ENCODE measurements around the gene FGFR2. TPM values are rescaled to one million over a fixed set of nuclear protein-coding genes. Genes with fewer than 3 reads are reported as not detected.
A peak's percentile ranks its signal among the peaks of the same experiment; 100 is the strongest.

The FGFR2 gene
- total RNA-seq, 4 donors from 2014 or later, result 8.4 to 16.5 (median 9.2) TPM

DNA sequence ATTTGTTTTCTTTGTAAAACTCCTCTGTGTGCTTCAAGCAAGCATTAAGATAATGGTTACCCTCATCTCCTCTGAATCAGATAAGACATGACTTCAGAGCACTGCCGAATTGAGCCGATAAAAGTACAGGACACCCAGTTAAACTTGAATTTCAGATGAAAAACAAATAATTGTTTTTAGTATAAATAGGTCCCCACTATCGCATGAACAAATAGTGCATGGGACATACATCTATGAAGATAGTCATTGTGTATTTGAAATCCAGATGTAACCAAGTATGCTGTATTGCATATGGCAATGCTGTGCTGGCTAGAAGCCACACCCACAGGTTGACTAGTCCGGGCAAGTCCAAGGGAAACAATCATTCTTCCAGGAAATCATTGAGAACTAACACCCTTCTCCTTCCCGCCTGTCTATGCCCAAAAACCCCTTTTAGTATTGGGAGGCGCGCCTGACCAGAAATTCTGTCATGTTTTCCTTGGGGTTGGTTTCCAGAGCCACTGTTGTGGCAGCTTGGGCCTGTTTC lies 12.6 kb upstream of the FGFR2 start:
- Histone ChIP-seq H3K4me1 (peaks cover 0 to 8% (median 0%) of the 10 kb centered on the region in 4 donors), H3K9me3 (no peaks in the 10 kb centered on the region), H3K4me3 (no peak overlapping the region), H3K36me3 (no peaks in the 10 kb centered on the region), H3K27me3 (peaks cover 0 to 12% of the 10 kb centered on the region in 2 donors), H3K27ac (no peak overlapping the region)
- 90% methylated on average over 7 of the region's 7 CpGs for WGBS, 2 donors
- DNase-seq (ENCODE audit: low spot score in 2 of 2), result no peak
- TF ChIP-seq CTCF (IDR thresholded peaks at IDR 0.05) (no peak), POLR2A (IDR thresholded peaks at IDR 0.05) (no peak), EP300 (IDR thresholded peaks at IDR 0.05) (no peak)

- no peak for TF ChIP-seq CTCF (IDR thresholded peaks at IDR 0.05)
- TF ChIP-seq POLR2A (IDR thresholded peaks at IDR 0.05), result no peak
- TF ChIP-seq EP300 (IDR thresholded peaks at IDR 0.05), result no peak
- H3K4me1 ChIP-seq, result peaks cover 0 to 8% (median 0%) of the 10 kb centered on the region in 4 donors
- no peaks in the 10 kb centered on the region for H3K9me3 ChIP-seq
- WGBS, 2 donors, result 81 to 82% methylated on average over 17 of the region's 17 CpGs
- H3K36me3 ChIP-seq, result no peaks in the 10 kb centered on the region
- DNase-seq (ENCODE audit: low spot score in 2 of 2), result no peak
- peaks cover 0 to 12% of the 10 kb centered on the region in 2 donors for H3K27me3 ChIP-seq
- no peak overlapping the region for H3K4me3 ChIP-seq
- H3K27ac ChIP-seq, result no peak overlapping the region
Measured at GRCh38 chr10:121609426-121610380, 11.5 kb upstream of the FGFR2 start.

DNA sequence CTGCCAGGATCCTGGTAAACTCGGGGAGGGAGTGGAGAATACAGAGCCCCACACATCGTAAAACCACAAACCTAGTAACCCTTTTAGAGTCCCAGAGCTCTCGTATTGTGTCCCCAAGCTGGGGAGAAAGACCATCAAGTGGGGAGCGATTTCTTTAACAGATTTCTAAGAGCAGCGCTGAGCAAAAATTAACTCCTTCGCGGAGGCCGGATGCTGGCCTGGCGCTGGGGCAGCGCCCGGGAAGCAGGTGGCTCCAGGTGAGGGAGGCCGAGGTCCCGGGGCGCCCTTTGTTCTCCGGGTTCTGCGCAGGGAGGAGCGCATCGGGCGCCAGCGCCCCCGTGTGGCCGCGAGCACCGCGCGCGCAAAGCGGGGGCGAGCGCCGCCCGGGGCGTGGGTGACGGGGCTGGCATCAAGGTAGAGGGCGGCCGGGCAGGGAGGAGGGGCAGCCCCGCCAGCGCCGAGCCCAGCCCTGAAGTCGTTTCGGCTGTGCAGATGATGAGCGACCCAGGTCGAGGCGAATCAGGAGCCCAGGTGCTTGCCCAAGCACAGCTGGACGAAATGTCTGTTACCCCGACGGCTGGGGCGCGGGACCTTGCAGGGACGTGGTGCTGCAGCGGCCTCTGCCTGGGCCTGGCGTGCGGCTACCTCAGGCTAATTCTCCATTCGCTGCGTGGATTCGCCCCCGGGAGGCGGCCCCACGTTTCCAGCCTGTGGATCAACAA lies 10.4 kb upstream of the FGFR2 start:
- no peak for DNase-seq (ENCODE audit: low spot score in 2 of 2)
- TF ChIP-seq EP300 (IDR thresholded peaks at IDR 0.05) (no peak), CTCF (IDR thresholded peaks at IDR 0.05) (peak; percentile 74 to 94 (median 81))
- Histone ChIP-seq H3K27ac (no peak overlapping the region), H3K4me3 (peak overlapping the region in 1 of 4 donors; percentile 38), H3K4me1 (peaks cover 0 to 8% (median 0%) of the 10 kb centered on the region in 4 donors), H3K36me3 (no peaks in the 10 kb centered on the region), H3K9me3 (no peaks in the 10 kb centered on the region), H3K27me3 (peaks cover 0 to 12% of the 10 kb centered on the region in 2 donors)
- WGBS, 2 donors, result 7 to 15% methylated on average over 34 to 35 of the region's 59 CpGs

DNA sequence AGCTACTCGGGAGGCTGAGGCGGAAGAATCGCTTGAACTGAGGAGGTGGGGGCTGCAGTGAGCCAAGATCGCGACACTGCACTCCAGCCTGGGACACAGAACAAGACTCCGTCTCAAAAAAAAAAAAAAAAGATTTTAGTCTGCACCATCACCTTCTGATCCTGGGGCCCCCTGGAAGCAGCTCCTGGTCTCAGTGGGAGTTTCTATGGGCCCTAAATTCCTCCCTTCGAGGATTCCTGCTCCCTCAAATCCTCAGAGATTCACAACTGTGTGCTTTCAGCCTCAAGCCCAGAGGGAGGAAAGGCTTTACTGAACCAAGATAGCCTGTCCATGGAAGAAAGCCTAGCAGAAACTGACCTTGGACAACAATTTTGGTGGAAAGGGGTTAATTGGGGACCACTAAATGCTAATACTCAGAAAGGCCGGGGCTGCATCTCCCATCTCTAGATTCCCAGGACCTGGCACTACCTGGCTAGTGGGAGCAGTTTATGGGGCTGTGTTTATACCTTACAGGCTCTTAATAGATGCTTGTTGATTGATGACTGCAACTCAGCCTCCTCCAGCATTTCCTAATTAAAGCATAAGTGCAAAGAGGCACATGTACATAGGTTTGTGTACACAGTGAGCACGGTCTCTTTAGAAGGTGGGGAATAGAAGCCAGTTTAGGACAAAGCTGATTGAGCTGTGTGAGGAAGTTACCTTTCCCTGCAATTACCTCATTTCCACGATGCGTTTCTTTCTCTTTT lies 9.2 kb upstream of the FGFR2 start:
- Histone ChIP-seq H3K27ac (no peak overlapping the region), H3K36me3 (no peaks in the 10 kb centered on the region), H3K27me3 (peaks cover 0 to 12% of the 10 kb centered on the region in 2 donors), H3K9me3 (no peaks in the 10 kb centered on the region), H3K4me3 (no peak overlapping the region), H3K4me1 (peaks cover 0 to 8% (median 0%) of the 10 kb centered on the region in 4 donors)
- TF ChIP-seq CTCF (IDR thresholded peaks at IDR 0.05) (no peak), POLR2A (IDR thresholded peaks at IDR 0.05) (no peak), EP300 (IDR thresholded peaks at IDR 0.05) (no peak)
- 71 to 74% methylated on average over 11 of the region's 11 CpGs for WGBS, 2 donors
- no peak for DNase-seq (ENCODE audit: low spot score in 2 of 2)

Data from tibial nerve (tissue), 4 donors.